Activated CD4-positive, CD25-positive, alpha-beta regulatory T cell treated with anti-CD3 and anti-CD28 coated beads, Interleukin-2, amount 50 U/mL, for 16 hours (primary cell): Measurements from ENCODE around the gene ADCY2.

ENCODE experiments used
- DNase-seq: peaks from one replicate; pipeline ENCODE4 v3.0.0-alpha.2; 2020; ENCODE audit warnings: low read depth, low spot score

The ADCY2 gene

GRCh38 chr5:7589800-7590199 lies 193.9 kb downstream of the ADCY2 start:
- no peak for DNase-seq

GRCh38 chr5:7592910-7593309 lies 197.0 kb downstream of the ADCY2 start:
- no peak for DNase-seq

GRCh38 chr5:7597059-7597642 lies 201.2 kb downstream of the ADCY2 start:
- DNase-seq, result no peak

DNA sequence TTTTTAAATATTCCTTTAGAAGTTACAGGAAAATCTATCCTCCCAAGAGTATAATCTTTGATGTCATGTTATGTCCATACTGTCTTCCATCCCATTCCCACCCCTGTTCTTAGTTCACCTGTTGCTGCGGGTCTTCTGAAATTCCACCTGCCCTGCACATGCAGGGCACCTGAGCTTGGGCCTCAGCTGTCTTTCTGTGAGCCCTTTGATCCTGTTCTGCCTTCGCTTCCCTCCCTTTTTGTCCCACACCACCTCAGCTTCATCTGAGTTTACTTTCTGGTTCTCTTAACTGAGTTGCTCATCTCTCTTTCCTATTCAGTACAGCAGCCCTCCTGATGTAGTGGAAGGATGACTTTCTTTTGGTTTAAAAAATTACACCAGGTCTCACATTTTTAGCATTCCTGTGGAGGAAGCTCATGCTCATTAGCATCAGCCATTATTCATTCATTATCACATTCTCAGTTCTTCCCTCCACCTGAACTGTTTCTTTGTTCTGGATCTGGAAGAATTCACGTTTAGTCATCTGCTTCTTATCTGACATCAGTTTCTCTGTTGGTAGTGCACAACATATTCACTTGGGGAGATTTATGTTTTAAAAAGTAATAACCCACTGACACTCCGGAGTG lies 211.0 kb downstream of the ADCY2 start:
- no peak for DNase-seq

- DNase-seq, result no peak
Observed at GRCh38 chr5:7608772-7609171, 212.8 kb downstream of the ADCY2 start.

- no peak for DNase-seq
Observed at GRCh38 chr5:7609726-7610125, 213.8 kb downstream of the ADCY2 start.

- no peak for DNase-seq
Observed at GRCh38 chr5:7610531-7611177, 214.7 kb downstream of the ADCY2 start.

DNA sequence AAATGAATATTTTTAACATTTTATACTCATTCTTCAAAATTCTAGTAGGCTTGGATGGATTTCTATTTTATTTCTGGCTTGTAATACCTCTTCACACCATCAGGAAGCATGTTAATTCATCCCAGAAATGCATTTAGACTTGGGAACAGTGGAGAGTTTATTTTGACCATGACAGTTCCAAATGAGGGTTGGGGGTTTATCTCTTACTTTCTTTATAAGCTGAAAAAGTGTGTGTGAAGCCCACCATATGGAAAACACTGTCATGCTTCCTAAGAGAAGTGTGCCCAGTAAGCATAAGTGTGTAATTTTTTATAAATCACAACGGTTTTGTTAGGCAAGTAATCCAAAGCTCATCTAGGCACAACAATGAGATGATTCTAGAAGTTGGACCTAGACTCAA lies 215.6 kb downstream of the ADCY2 start:
- no peak for DNase-seq

DNA sequence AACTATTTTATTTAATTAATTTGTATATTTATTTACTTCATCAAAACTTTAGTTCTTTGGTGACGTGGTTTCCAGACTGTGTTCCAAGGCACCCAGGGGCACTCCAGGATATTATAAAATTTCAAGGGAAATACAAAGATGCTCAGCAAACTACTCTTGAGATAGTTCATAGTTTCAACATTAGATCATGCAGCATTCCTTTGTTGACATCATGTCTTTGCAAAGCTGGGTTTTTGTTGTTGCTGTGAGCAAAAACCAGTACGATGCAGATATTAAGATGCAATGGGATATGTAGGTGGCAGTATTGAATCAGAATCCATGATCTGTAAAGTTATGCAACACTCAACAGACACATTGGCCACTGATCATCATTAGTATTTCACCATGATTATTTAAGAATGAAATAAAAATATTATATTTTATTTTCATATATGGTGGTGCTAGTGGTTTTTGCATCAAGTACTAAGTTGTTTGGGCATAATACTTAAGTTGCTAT lies 219.7 kb downstream of the ADCY2 start:
- DNase-seq, result no peak

DNA sequence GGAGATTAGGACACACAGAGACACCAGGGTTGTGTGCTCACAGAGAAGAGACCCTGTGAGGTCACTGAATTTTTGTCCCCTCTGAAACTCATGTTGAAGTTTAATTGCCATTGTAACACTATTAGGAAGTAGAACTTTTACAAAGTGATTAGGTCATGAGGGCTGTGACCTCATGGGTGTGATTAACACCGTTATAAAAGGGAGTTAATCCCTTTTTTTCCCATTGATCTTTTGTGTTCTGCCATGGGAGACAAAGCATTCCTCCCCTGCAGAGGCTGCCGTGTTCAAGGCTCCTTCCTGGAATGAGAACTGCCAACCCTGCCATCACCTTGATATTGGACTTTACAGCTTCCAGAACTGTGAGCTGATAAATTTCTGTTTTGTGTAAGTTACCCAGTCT lies 221.0 kb downstream of the ADCY2 start:
- no peak for DNase-seq

DNA sequence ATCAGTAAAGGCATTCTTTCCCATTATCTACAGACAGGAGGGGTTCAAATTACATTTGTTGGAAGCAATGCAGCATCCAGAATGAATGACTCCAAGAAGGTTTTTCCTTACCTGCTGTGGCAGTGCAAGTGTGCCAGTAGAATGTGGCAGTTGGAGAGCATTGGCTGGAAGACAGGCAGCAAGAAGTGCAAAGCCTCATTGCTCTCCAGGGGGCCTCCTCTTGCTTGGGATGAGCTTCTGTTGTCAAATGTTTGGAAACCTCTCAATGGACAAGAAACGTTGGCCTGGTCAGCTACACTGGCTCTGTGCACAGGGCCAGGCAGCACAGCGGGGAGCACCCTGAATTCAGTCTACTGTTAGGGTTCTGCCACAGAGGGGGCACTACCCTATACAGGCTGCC lies 226.6 kb downstream of the ADCY2 start:
- no peak for DNase-seq

- DNase-seq, result no peak
Observed at GRCh38 chr5:7625740-7626139, 229.8 kb downstream of the ADCY2 start.

- no peak for DNase-seq
Observed at GRCh38 chr5:7628248-7628647, 232.3 kb downstream of the ADCY2 start.

GRCh38 chr5:7628820-7629219 lies 232.9 kb downstream of the ADCY2 start:
- no peak for DNase-seq

- no peak for DNase-seq
Observed at GRCh38 chr5:7629561-7629960, 233.6 kb downstream of the ADCY2 start.

DNA sequence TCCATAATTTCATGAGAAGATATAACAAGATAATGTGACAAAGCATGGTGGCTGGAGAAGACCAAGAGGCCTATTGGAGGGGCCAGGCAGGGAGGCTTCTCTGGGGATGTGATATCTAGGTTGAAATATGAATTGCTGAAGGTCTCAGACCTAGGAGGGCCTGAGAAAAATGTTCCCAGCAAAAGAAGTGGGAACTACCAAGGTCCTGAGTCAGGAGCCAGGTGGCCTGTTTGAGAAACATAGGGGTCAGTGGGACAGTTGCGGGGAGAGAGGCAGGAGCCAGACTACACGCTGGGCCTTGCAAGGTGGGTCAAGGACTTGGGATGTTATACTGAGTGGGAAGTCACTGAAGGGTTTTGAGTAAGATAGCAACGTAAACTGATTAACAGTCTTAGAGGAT lies 238.9 kb downstream of the ADCY2 start:
- no peak for DNase-seq

- no peak for DNase-seq
Observed at GRCh38 chr5:7638456-7638855, 242.5 kb downstream of the ADCY2 start.

GRCh38 chr5:7642029-7642428 lies 246.1 kb downstream of the ADCY2 start:
- DNase-seq, result no peak

DNA sequence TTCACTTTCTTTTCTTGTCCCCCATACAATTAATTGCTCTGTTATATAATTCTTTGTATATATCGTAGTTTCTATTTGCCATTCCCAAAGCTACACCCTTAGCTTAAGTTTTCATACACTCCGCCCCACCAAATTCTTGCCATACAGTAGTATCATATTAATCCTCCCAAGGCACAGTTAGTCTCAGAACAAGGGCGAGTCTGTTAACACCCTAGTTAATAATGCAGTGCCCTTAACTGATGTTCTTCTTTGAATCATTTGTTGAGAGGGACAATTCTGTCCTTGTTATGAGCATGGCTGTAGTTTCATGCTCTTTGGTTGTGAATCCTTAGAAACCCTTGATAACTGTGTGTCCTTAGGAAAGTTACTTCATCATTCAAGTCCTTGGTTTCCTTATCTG lies 248.8 kb downstream of the ADCY2 start:
- DNase-seq, result no peak

DNA sequence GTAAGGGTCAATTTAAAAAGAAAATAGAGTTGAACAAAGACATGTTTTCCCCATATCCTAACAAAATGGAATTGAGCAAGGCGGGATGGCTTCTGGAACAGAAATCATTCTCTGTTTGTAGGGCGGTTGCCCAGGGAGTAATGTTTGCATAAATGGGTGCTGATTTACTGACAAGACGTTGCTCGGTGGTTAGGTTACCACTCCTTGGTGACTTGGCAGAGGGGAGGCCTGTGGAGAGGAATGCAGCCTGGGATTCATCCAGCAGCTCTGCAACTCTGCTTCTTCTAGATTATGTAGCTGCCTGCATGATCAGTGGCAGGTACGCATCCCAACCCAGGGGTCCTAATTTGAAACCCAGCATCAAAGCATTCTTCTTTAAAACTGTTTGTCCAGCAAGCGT lies 254.8 kb downstream of the ADCY2 start:
- no peak for DNase-seq

GRCh38 chr5:7653046-7653445 lies 257.1 kb downstream of the ADCY2 start:
- no peak for DNase-seq

GRCh38 chr5:7657153-7657552 lies 261.2 kb downstream of the ADCY2 start:
- DNase-seq, result no peak

- no peak for DNase-seq
Observed at GRCh38 chr5:7659420-7659819, 263.5 kb downstream of the ADCY2 start.
